ENCODE data around the gene CAND2.

DNA sequence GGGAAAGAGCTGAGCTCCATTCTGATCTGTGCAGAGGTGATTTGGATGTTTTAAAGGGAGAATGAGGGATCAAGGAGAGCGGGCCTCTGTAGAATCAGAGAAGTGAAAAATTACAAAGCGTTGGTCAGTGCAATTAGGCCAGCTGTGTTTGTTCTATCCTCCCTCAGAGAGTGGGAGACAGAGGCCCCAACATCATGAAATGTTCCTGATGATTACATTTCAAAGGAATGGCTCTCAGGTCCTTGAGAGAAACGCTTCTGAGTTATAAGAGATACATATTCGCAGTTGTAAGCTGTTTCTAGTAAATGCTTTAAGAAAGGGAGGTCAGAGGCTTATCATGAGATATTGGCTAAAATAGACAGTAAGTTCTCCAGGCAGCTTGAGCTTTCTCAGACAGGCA lies 15.7 kb upstream of the CAND2 start:
- TF ChIP-seq, protein P1, sequence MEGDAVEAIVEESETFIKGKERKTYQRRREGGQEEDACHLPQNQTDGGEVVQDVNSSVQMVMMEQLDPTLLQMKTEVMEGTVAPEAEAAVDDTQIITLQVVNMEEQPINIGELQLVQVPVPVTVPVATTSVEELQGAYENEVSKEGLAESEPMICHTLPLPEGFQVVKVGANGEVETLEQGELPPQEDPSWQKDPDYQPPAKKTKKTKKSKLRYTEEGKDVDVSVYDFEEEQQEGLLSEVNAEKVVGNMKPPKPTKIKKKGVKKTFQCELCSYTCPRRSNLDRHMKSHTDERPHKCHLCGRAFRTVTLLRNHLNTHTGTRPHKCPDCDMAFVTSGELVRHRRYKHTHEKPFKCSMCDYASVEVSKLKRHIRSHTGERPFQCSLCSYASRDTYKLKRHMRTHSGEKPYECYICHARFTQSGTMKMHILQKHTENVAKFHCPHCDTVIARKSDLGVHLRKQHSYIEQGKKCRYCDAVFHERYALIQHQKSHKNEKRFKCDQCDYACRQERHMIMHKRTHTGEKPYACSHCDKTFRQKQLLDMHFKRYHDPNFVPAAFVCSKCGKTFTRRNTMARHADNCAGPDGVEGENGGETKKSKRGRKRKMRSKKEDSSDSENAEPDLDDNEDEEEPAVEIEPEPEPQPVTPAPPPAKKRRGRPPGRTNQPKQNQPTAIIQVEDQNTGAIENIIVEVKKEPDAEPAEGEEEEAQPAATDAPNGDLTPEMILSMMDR (IDR thresholded peaks at IDR 0.05 in 2 of 3, conservative IDR thresholded peaks at IDR 0.05 in 1 of 3; ENCODE audit: insufficient read depth in 2 of 3, low read depth in 1 of 3, low read length in 3 of 3) = no peak
- no peak for TF ChIP-seq CHAMP1 (IDR thresholded peaks at IDR 0.05)
- TF ChIP-seq BRD9 (IDR thresholded peaks at IDR 0.05; ENCODE audit: low read depth, partially characterized antibody) = no peak
- TF ChIP-seq CHD2 (IDR thresholded peaks at IDR 0.05; ENCODE audit: low read depth, low read length) = no peak
- no peak for TF ChIP-seq MYBL2 (IDR thresholded peaks at IDR 0.05; ENCODE audit: low read depth)
- TF ChIP-seq MYBL2 (CRISPR knock-in tag; IDR thresholded peaks at IDR 0.05; ENCODE audit: borderline replicate concordance) = no peak

Data from K562 (cell line).